ENCODE measurements around the gene KLHL7.

GRCh38 chr7:23074443-23075261 lies 30.9 kb upstream of the KLHL7 start:
- no peak for TF ChIP-seq CTCF (conservative IDR thresholded peaks at IDR 0.05 in 1 of 2, IDR thresholded peaks at IDR 0.05 in 1 of 2; ENCODE audit: extremely low read depth in 1 of 2, insufficient read depth in 1 of 2, low read depth in 1 of 2, low read length in 2 of 2)
- TF ChIP-seq EZH2 (IDR thresholded peaks at IDR 0.05; ENCODE audit: borderline replicate concordance, low read length), result no peak
